H9 (cell line): ENCODE data around the gene THSD4. TPM values are rescaled to one million over a fixed set of nuclear protein-coding genes. Genes with fewer than 3 reads are reported as not detected.

Source experiments
- DNase-seq: peaks from one replicate; pipeline ENCODE4 v3.0.0-alpha.2; 2017
- H2AFZ ChIP-seq: one replicate; pipeline ENCODE4 v1.6.1; 2013; ENCODE audit warnings: mild to moderate bottlenecking, low read length, control low read depth, moderate library complexity
- H2AK5ac ChIP-seq: 2 replicates; pipeline ENCODE4 v1.6.1; 2013; ENCODE audit warnings: low read length, control low read depth, mixed read lengths; ENCODE audit not compliant: insufficient read length
- H2BK120ac ChIP-seq: one replicate; pipeline ENCODE4 v1.6.1; 2013; ENCODE audit warnings: low read depth, mild to moderate bottlenecking, low read length, control low read depth, inconsistent platforms; ENCODE audit not compliant: poor library complexity, severe bottlenecking
- H2BK12ac ChIP-seq: 2 replicates; pipeline ENCODE4 v1.6.1; 2013; ENCODE audit warnings: low read length, control low read depth, mixed read lengths, low read depth; ENCODE audit not compliant: insufficient read length
- H2BK15ac ChIP-seq: 2 replicates; pipeline ENCODE4 v1.6.1; 2013; ENCODE audit warnings: low read depth, low read length, control low read depth
- H2BK20ac ChIP-seq: one replicate; pipeline ENCODE4 v1.6.1; 2013; ENCODE audit warnings: low read depth, mild to moderate bottlenecking, low read length, control low read depth, inconsistent platforms; ENCODE audit not compliant: poor library complexity, severe bottlenecking
- H2BK5ac ChIP-seq: 2 replicates; pipeline ENCODE4 v1.6.1; 2013; ENCODE audit warnings: low read length, control low read depth, mixed read lengths; ENCODE audit not compliant: insufficient read length
- H3K14ac ChIP-seq: 2 replicates; pipeline ENCODE4 v1.6.1; 2013; ENCODE audit warnings: low read length, control low read depth; ENCODE audit not compliant: insufficient read depth
- H3K18ac ChIP-seq: 2 replicates; pipeline ENCODE4 v1.6.1; 2013; ENCODE audit warnings: low read depth, mild to moderate bottlenecking, mixed read lengths, low read length, control low read depth; ENCODE audit not compliant: insufficient read length
- H3K23ac ChIP-seq: 2 replicates; pipeline ENCODE4 v1.6.1; 2013; ENCODE audit warnings: low read length, control low read depth, mixed read lengths, low read depth; ENCODE audit not compliant: insufficient read length
- H3K23me2 ChIP-seq: 2 replicates; pipeline ENCODE4 v1.6.1; 2013; ENCODE audit warnings: low read depth, mild to moderate bottlenecking, mixed read lengths, low read length, control low read depth; ENCODE audit not compliant: insufficient read length, poor library complexity, severe bottlenecking
- H3K27ac ChIP-seq: 2 replicates; pipeline ENCODE4 v1.5.1; 2013; ENCODE audit warnings: low read length, control low read depth, mixed read lengths, low read depth; ENCODE audit not compliant: insufficient read length
- H3K27me3 ChIP-seq: 2 replicates; pipeline ENCODE4 v1.6.1; 2013; ENCODE audit warnings: low read length, control low read depth, inconsistent platforms; ENCODE audit not compliant: insufficient read depth
- H3K4ac ChIP-seq: 2 replicates; pipeline ENCODE4 v1.6.1; 2013; ENCODE audit warnings: low read depth, mild to moderate bottlenecking, control low read depth, inconsistent platforms, low read length, moderate library complexity
- H3K4me1 ChIP-seq: 2 replicates; pipeline ENCODE4 v1.6.1; 2013; ENCODE audit warnings: low read length, control low read depth, inconsistent platforms; ENCODE audit not compliant: insufficient read depth
- H3K4me2 ChIP-seq: 2 replicates; pipeline ENCODE4 v1.6.1; 2013; ENCODE audit warnings: low read length, control low read depth, mixed read lengths; ENCODE audit not compliant: insufficient read length, insufficient read depth
- H3K56ac ChIP-seq: 2 replicates; pipeline ENCODE4 v1.6.1; 2013; ENCODE audit warnings: low read depth, mild to moderate bottlenecking, mixed read lengths, low read length, control low read depth; ENCODE audit not compliant: insufficient read length
- H3K79me1 ChIP-seq: 2 replicates; pipeline ENCODE4 v1.6.1; 2013; ENCODE audit warnings: low read depth, mild to moderate bottlenecking, moderate library complexity, low read length, control low read depth, inconsistent platforms; ENCODE audit not compliant: insufficient read depth, poor library complexity, severe bottlenecking
- H3K79me2 ChIP-seq: 2 replicates; pipeline ENCODE4 v1.6.1; 2013; ENCODE audit warnings: low read length, control low read depth, inconsistent platforms; ENCODE audit not compliant: insufficient read depth
- H3K9ac ChIP-seq: 2 replicates; pipeline ENCODE4 v1.6.1; 2013; ENCODE audit warnings: low read length, control low read depth, mixed read lengths; ENCODE audit not compliant: insufficient read length; ENCODE audit errors: extremely low read depth
- H3K9me3 ChIP-seq: one replicate; pipeline ENCODE4 v1.6.1; 2013; ENCODE audit warnings: low read depth, low read length, inconsistent platforms; ENCODE audit not compliant: control insufficient read depth
- H3T11ph ChIP-seq: one replicate; pipeline ENCODE4 v1.6.1; 2013; ENCODE audit warnings: mild to moderate bottlenecking, low read length, control low read depth, inconsistent platforms
- H4K20me1 ChIP-seq: one replicate; pipeline ENCODE4 v1.6.1; 2013; ENCODE audit not compliant: control insufficient read depth, insufficient read length, insufficient read depth
- H4K5ac ChIP-seq: 2 replicates; pipeline ENCODE4 v1.6.1; 2013; ENCODE audit warnings: low read depth, mild to moderate bottlenecking, mixed read lengths, low read length, control low read depth; ENCODE audit not compliant: insufficient read length
- H4K8ac ChIP-seq: replicated peaks from 2 replicates; pipeline ENCODE4 v1.6.1; 2013; ENCODE audit warnings: low read length, control low read depth, mixed read lengths, low read depth; ENCODE audit not compliant: insufficient read length
- H4K91ac ChIP-seq: 2 replicates; pipeline ENCODE4 v1.6.1; 2013; ENCODE audit warnings: low read depth, mild to moderate bottlenecking, moderate library complexity, mixed read lengths, low read length, control low read depth; ENCODE audit not compliant: insufficient read length
- H3K27ac Mint-ChIP-seq, 3 experiments: 2 replicates in 2 of 3; 3 replicates in 1 of 3; pipeline ENCODE4 v1.8.0; 2020 to 2021; ENCODE audit warnings: mixed read lengths in 3 of 3, mild to moderate bottlenecking in 1 of 3, moderate library complexity in 1 of 3
- H3K27me3 Mint-ChIP-seq: 2 replicates; pipeline ENCODE4 v1.8.0; 2021; ENCODE audit warnings: low read depth, mild to moderate bottlenecking, moderate library complexity, mixed read lengths
- H3K36me3 Mint-ChIP-seq, 3 experiments: 2 replicates in 2 of 3; 3 replicates in 1 of 3; pipeline ENCODE4 v1.8.0; 2020 to 2021; ENCODE audit warnings: low read depth in 3 of 3, mixed read lengths in 3 of 3; ENCODE audit not compliant: insufficient read depth in 1 of 3
- H3K4me1 Mint-ChIP-seq, 2 experiments: 2 replicates each; pipeline ENCODE4 v1.8.0; 2020; ENCODE audit warnings: mixed read lengths in 2 of 2
- H3K4me3 Mint-ChIP-seq, 2 experiments: 2 replicates in 1 of 2; 3 replicates in 1 of 2; pipeline ENCODE4 v1.8.0; 2020 to 2021; ENCODE audit warnings: mild to moderate bottlenecking in 2 of 2, mixed read lengths in 2 of 2, moderate library complexity in 1 of 2
- H3K9me3 Mint-ChIP-seq, 2 experiments: 2 replicates in 1 of 2; 3 replicates in 1 of 2; pipeline ENCODE4 v1.8.0; 2020; ENCODE audit warnings: mild to moderate bottlenecking in 2 of 2, mixed read lengths in 2 of 2, moderate library complexity in 1 of 2
- CTCF ChIP-seq: fragments of 200-600 bp; sonication (generic); conservative IDR thresholded peaks from 3 replicates; pipeline ENCODE4 v1.8.0; 2021; ENCODE audit warnings: antibody characterized with exemption, mild to moderate bottlenecking
- WGBS: extraction: QIAGEN DNeasy Blood & Tissue Kit; methylation state at CpG from one replicate; pipeline ENCODE4 v1.1.7; 2013; ENCODE audit warnings: missing lambda C conversion rate, low lambda C conversion rate, mixed read lengths; ENCODE audit not compliant: insufficient read length; ENCODE audit errors: extremely low coverage; 5-methylcytosine and 5-hydroxymethylcytosine counted together
- total RNA-seq: library from RNA; stranded (reverse); gene quantifications from 2 replicates; pipeline ENCODE4 v1.2.1, GENCODE V29; 2021

Gene THSD4
- total RNA-seq, 1 experiment from 2014 or later = 5.5 TPM

DNA sequence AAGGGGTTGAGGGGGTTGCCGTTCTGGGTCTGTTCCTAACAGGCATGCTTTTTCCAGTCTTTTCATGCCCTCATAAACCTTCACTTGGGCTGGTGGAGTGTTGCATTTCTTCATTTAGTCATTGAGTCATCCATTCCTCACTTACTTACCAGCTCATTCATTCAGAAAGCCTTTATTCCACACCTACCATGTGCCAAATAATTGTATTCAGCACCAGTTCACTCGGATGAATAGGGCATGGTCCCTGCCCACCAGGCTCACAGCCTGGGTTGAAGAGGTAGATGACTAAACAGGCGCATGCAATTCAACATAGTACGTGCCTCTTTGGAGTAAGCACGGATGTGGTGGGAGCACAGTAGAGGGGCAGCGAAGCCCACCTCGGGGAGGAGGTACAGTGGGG lies 35.1 kb upstream of the THSD4 start:
- H3K9me3 Mint-ChIP-seq = peaks cover 0 to 9% of the 10 kb centered on the region in 2 experiments; a peak in 4 of 5 replicates
- DNase-seq = no peak
- no peak overlapping the region; a peak in 1 of 5 replicates for H3K4me3 Mint-ChIP-seq
- Histone ChIP-seq H3K23ac (no peak overlapping the region), H3K9ac (no peak overlapping the region), H3K27ac (no peak overlapping the region), H3K4me1 (peaks cover 4% of the 10 kb centered on the region; the same call in 1 of the 2 replicates), H3K79me2 (no peaks in the 10 kb centered on the region), H4K20me1 (no peaks in the 10 kb centered on the region), H3T11ph (no peak overlapping the region), H2BK12ac (no peak overlapping the region), H3K4ac (no peak overlapping the region), H2BK120ac (no peak overlapping the region), H2BK15ac (no peak overlapping the region), H3K4me2 (no peak overlapping the region), H2AFZ (no peak overlapping the region), H3K14ac (no peak overlapping the region), H3K9me3 (no peaks in the 10 kb centered on the region), H2BK20ac (no peak overlapping the region), H4K5ac (no peak overlapping the region), H3K79me1 (no peaks in the 10 kb centered on the region), H2AK5ac (no peak overlapping the region), H3K56ac (no peak overlapping the region), H2BK5ac (no peak overlapping the region), H3K18ac (peak overlapping the region; percentile 5), H4K8ac (no peak overlapping the region), H3K23me2 (no peaks in the 10 kb centered on the region), H3K27me3 (peaks cover 9% of the 10 kb centered on the region; the same call in 1 of the 2 replicates), H4K91ac (no peak overlapping the region)
- peaks cover 0 to 9% (median 2%) of the 10 kb centered on the region in 3 experiments; a peak in 6 of 7 replicates for H3K36me3 Mint-ChIP-seq
- peaks cover 10 to 12% of the 10 kb centered on the region in 2 experiments for H3K4me1 Mint-ChIP-seq
- no peak overlapping the region for H3K27ac Mint-ChIP-seq
- H3K27me3 Mint-ChIP-seq = peaks cover 77% of the 10 kb centered on the region
- TF ChIP-seq CTCF = no peak
- no CpG with 5 or more reads among the region's 7 CpGs for WGBS
